ENCODE results near the gene KLHDC7A.

Gene KLHDC7A

GRCh38 chr1:18494304-18494703 is 13.6 kb downstream of the KLHDC7A start:
- Histone ChIP-seq H3K27ac (no peak overlapping the region), H3K4me3 (ENCODE audit: low read depth, low read length) (no peak overlapping the region), H3K27me3 (replicated peaks) (no peaks in the 10 kb centered on the region), H3K36me3 (replicated peaks) (no peaks in the 10 kb centered on the region)
- no peak for TF ChIP-seq CTCF (IDR thresholded peaks at IDR 0.05; ENCODE audit: low read depth, low read length, missing control alignments)
- DNase-seq = no peak
- in situ Hi-C loops (cut with HindIII; ENCODE audit: low pct_ligation_motif_present, low sequenced_read_pairs) = no loop called here

GRCh38 chr1:18495635-18496034 is 14.9 kb downstream of the KLHDC7A start:
- H3K36me3 ChIP-seq (replicated peaks) = no peaks in the 10 kb centered on the region
- in situ Hi-C loops (cut with HindIII; ENCODE audit: low pct_ligation_motif_present, low sequenced_read_pairs) = no loop called here
- H3K27me3 ChIP-seq (replicated peaks) = no peaks in the 10 kb centered on the region
- no peak overlapping the region for H3K4me3 ChIP-seq (ENCODE audit: low read depth, low read length)
- TF ChIP-seq CTCF (IDR thresholded peaks at IDR 0.05; ENCODE audit: low read depth, low read length, missing control alignments) = no peak
- H3K27ac ChIP-seq = no peak overlapping the region
- DNase-seq = no peak

GRCh38 chr1:18496056-18496455 is 15.3 kb downstream of the KLHDC7A start:
- Histone ChIP-seq H3K27me3 (replicated peaks) (no peaks in the 10 kb centered on the region), H3K27ac (no peak overlapping the region), H3K36me3 (replicated peaks) (no peaks in the 10 kb centered on the region), H3K4me3 (ENCODE audit: low read depth, low read length) (no peak overlapping the region)
- TF ChIP-seq CTCF (IDR thresholded peaks at IDR 0.05; ENCODE audit: low read depth, low read length, missing control alignments) = no peak
- DNase-seq = no peak
- in situ Hi-C loops (cut with HindIII; ENCODE audit: low pct_ligation_motif_present, low sequenced_read_pairs) = no loop called here

GRCh38 chr1:18496497-18497235 is 15.9 kb downstream of the KLHDC7A start:
- H3K27ac ChIP-seq = no peak overlapping the region
- TF ChIP-seq CTCF (IDR thresholded peaks at IDR 0.05; ENCODE audit: low read depth, low read length, missing control alignments) = no peak
- H3K4me3 ChIP-seq (ENCODE audit: low read depth, low read length) = no peak overlapping the region
- no peaks in the 10 kb centered on the region for H3K27me3 ChIP-seq (replicated peaks)
- no peak for DNase-seq
- no peaks in the 10 kb centered on the region for H3K36me3 ChIP-seq (replicated peaks)
- in situ Hi-C loops (cut with HindIII; ENCODE audit: low pct_ligation_motif_present, low sequenced_read_pairs) = no loop called here

- H3K4me3 ChIP-seq (ENCODE audit: low read depth, low read length) = no peak overlapping the region
- no peak for DNase-seq
- no peak overlapping the region for H3K27ac ChIP-seq
- H3K27me3 ChIP-seq (replicated peaks) = no peaks in the 10 kb centered on the region
- TF ChIP-seq CTCF (IDR thresholded peaks at IDR 0.05; ENCODE audit: low read depth, low read length, missing control alignments) = no peak
- no peaks in the 10 kb centered on the region for H3K36me3 ChIP-seq (replicated peaks)
- in situ Hi-C loops (cut with HindIII; ENCODE audit: low pct_ligation_motif_present, low sequenced_read_pairs) = no loop called here
Observed at GRCh38 chr1:18501833-18502232, 21.1 kb downstream of the KLHDC7A start.

GRCh38 chr1:18504609-18505008 is 23.9 kb downstream of the KLHDC7A start:
- Histone ChIP-seq H3K27ac (no peak overlapping the region), H3K36me3 (replicated peaks) (no peaks in the 10 kb centered on the region), H3K4me3 (ENCODE audit: low read depth, low read length) (no peak overlapping the region), H3K27me3 (replicated peaks) (no peaks in the 10 kb centered on the region)
- in situ Hi-C loops (cut with HindIII; ENCODE audit: low pct_ligation_motif_present, low sequenced_read_pairs) = no loop called here
- DNase-seq = no peak
- no peak for TF ChIP-seq CTCF (IDR thresholded peaks at IDR 0.05; ENCODE audit: low read depth, low read length, missing control alignments)
